ENCODE measurements around the gene PTPRU.
"Not testable (repeated sequence)": the region's sequence is repeated elsewhere in the genome, so short reads cannot be mapped to it uniquely, and the experiment has no call there.

Gene PTPRU

GRCh38 chr1:29222686-29223085 lies 13.6 kb upstream of the PTPRU start:
- no peak for DNase-seq

GRCh38 chr1:29223521-29223920 lies 12.8 kb upstream of the PTPRU start:
- DNase-seq, result no peak

GRCh38 chr1:29224356-29224837 lies 11.9 kb upstream of the PTPRU start:
- DNase-seq, result no peak

GRCh38 chr1:29225361-29225760 lies 11.0 kb upstream of the PTPRU start:
- no peak for DNase-seq

GRCh38 chr1:29227511-29227910 lies 8.8 kb upstream of the PTPRU start:
- DNase-seq, result no peak

- no peak for DNase-seq
These were observed 6.1 kb upstream of the PTPRU start for GRCh38 chr1:29230204-29230552.

GRCh38 chr1:29230553-29231378 lies 5.6 kb upstream of the PTPRU start, which contains the start of gene MECR:
MECR (minus strand) TSS chr1:29230934; CDS start chr1:29230906, 28 bp downstream.
- peak; percentile 99 for DNase-seq

- DNase-seq, result no peak
These were observed 3.9 kb upstream of the PTPRU start for GRCh38 chr1:29232387-29232786.

GRCh38 chr1:29233693-29234092 lies 2.6 kb upstream of the PTPRU start:
- no peak for DNase-seq

- no peak for DNase-seq
These were observed 1.9 kb upstream of the PTPRU start for GRCh38 chr1:29234471-29234870.

- DNase-seq, result not testable (repeated sequence)
These were observed 1.4 kb upstream of the PTPRU start for GRCh38 chr1:29234881-29235280.

GRCh38 chr1:29236712-29237128 lies 398 bp downstream of the PTPRU start:
- DNase-seq, result no peak

- peak; percentile 64 for DNase-seq
These were observed 953 bp downstream of the PTPRU start for GRCh38 chr1:29237129-29237821.

GRCh38 chr1:29237852-29238619 lies 1.7 kb downstream of the PTPRU start:
- peak; percentile 63 for DNase-seq

GRCh38 chr1:29238620-29239002 lies 2.3 kb downstream of the PTPRU start:
- no peak for DNase-seq

- no peak for DNase-seq
These were observed 2.8 kb downstream of the PTPRU start for GRCh38 chr1:29239142-29239541.

GRCh38 chr1:29240400-29240837 lies 4.1 kb downstream of the PTPRU start:
- no peak for DNase-seq

- DNase-seq, result no peak
These were observed 4.7 kb downstream of the PTPRU start for GRCh38 chr1:29240986-29241385.

- DNase-seq, result no peak
These were observed 6.9 kb downstream of the PTPRU start for GRCh38 chr1:29243023-29243870.

- no peak for DNase-seq
These were observed 7.5 kb downstream of the PTPRU start for GRCh38 chr1:29243871-29244200.

GRCh38 chr1:29245261-29245660 lies 8.9 kb downstream of the PTPRU start:
- no peak for DNase-seq

GRCh38 chr1:29245876-29246275 lies 9.6 kb downstream of the PTPRU start:
- no peak for DNase-seq

- no peak for DNase-seq
These were observed 10.7 kb downstream of the PTPRU start for GRCh38 chr1:29247044-29247443.
